HFF-Myc (cell line): ENCODE measurements around the gene MPZL3.
"Not testable (repeated sequence)": the region's sequence is repeated elsewhere in the genome, so short reads cannot be mapped to it uniquely, and the experiment has no call there.

Experiments used
- DNase-seq: peaks from one replicate; pipeline ENCODE4 v3.0.0-alpha.2; 2011; ENCODE audit warnings: low read depth; ENCODE audit errors: extremely low read depth
- H3K4me3 ChIP-seq: replicated peaks from 2 replicates; pipeline ENCODE4 v1.5.1; 2011; ENCODE audit warnings: low read depth, mild to moderate bottlenecking, control low read depth, low read length
- TF ChIP-seq, protein P1 (sequence below): IDR thresholded peaks from 2 replicates; pipeline ENCODE4 v1.5.1; 2012; ENCODE audit warnings: mild to moderate bottlenecking, low read depth, low read length, control low read depth; ENCODE audit errors: missing control alignments

MPZL3 gene

DNA sequence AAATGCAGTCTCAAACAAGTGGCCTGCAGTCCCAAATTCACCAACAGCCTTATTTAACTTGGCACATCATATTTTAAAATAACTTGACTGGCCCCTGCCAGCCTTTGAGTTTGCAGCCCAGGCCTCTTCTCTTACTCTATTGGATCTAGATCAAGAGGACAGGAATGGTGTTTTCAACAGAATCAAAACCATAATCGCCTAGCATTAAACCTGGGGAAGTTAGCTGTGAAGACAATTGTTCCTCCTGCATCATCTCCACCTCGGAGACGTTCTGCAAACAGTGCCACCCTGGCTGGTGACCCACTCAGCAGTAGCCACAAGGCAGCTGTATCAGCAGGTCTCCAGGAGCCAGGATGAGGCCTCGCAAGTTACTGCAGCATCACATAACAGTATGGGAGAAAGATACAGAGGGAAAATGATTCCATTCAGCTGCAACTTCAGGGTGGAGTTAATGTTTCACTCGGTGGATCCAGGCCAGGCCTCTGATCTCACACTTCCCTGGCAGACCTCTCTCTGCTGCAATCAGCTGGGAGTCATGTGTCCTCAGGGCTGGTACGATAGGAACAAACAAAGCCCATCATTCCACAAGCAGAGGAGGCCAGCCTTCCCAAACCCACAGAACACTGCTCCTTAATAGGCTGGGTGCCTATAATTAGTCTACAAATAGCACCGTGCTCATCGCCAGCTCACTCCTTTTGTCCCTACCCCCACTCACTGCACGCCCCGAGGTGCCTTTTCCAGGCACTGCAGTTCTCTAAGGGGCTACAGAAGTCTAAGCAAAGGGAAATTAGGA is 57.1 kb downstream of the MPZL3 start:
- TF ChIP-seq, protein P1, sequence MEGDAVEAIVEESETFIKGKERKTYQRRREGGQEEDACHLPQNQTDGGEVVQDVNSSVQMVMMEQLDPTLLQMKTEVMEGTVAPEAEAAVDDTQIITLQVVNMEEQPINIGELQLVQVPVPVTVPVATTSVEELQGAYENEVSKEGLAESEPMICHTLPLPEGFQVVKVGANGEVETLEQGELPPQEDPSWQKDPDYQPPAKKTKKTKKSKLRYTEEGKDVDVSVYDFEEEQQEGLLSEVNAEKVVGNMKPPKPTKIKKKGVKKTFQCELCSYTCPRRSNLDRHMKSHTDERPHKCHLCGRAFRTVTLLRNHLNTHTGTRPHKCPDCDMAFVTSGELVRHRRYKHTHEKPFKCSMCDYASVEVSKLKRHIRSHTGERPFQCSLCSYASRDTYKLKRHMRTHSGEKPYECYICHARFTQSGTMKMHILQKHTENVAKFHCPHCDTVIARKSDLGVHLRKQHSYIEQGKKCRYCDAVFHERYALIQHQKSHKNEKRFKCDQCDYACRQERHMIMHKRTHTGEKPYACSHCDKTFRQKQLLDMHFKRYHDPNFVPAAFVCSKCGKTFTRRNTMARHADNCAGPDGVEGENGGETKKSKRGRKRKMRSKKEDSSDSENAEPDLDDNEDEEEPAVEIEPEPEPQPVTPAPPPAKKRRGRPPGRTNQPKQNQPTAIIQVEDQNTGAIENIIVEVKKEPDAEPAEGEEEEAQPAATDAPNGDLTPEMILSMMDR: no peak
- no peak overlapping the region for H3K4me3 ChIP-seq
- peak; percentile 25 for DNase-seq

DNA sequence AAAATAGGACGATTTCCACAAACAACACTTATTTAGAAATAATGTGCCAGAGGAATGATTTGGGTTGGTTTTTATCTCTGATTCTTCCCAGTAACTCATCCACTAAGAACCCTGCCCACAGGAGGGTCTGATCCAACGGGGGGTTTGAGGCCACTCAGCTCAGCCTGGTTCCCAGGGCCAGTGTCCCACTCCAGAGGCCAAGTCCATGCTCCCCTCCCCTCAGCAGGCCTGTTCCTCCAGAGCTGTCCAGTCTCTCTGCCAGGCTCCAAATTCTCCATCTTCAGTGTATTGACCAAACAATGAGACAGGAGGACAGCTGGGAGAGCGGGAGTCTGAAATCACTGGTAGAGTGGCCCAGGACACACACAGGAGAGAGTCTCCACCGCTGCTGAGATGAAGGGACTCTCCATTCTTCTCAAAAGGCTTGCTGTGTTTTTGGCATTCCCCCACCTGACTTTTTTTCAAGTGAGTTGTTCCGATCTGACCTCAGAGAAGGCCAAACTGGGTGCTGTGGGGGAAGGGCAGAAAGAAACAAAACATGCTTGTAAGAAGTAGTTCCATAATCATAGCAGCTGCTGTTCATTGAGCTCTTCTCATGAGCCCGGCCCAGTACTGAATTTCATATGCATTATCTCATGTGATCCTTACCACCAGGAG is 58.1 kb downstream of the MPZL3 start:
- TF ChIP-seq, protein P1: no peak
- DNase-seq: no peak
- no peak overlapping the region for H3K4me3 ChIP-seq

DNA sequence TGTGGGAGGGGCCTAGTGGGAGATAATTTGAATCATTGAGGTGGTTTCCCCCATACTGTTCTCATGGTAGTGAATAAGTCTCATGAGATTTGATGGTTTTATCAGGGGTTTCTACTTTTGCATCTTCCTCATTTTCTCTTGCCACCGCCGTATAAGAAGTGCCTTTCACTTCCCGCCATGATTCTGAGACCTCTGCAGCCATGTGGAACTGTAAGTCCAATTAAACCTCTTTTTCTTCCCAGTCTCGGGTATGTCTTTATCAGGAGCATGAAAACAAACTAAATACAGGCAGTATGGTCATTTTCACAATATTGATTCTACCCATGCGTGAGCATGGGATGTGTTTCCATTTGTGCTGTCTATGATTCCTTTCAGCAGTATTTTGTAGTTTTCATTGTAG is 59.3 kb downstream of the MPZL3 start:
- DNase-seq, H3K4me3 ChIP-seq: not testable (repeated sequence)

DNA sequence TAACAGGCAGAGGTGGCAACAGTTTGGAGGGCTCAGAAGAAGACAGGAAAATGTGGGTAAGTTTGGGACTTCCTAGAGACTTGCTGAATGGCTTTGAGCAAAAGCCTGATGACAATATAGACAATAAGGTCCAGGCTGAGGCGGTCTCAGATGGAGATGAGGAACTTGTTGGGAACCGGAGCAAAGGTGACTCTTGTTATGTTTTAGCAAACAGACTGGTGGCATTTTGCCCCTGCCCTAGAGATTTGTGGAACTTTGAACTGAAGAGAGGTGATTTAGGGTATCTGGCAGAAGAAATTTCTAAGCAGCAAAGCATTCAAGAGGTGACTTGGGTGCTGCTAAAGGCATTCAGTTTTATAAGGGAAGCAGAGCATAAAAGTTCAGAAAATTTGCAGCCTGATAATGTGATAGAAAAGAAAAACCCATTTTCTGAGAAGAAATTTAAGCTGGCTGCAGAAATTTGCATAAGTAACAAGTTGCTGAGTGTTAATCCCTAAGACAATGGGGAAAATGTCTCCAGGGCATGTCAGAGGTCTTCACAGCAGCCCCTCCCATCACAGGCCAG is 61.1 kb downstream of the MPZL3 start:
- DNase-seq, H3K4me3 ChIP-seq: not testable (repeated sequence)

DNA sequence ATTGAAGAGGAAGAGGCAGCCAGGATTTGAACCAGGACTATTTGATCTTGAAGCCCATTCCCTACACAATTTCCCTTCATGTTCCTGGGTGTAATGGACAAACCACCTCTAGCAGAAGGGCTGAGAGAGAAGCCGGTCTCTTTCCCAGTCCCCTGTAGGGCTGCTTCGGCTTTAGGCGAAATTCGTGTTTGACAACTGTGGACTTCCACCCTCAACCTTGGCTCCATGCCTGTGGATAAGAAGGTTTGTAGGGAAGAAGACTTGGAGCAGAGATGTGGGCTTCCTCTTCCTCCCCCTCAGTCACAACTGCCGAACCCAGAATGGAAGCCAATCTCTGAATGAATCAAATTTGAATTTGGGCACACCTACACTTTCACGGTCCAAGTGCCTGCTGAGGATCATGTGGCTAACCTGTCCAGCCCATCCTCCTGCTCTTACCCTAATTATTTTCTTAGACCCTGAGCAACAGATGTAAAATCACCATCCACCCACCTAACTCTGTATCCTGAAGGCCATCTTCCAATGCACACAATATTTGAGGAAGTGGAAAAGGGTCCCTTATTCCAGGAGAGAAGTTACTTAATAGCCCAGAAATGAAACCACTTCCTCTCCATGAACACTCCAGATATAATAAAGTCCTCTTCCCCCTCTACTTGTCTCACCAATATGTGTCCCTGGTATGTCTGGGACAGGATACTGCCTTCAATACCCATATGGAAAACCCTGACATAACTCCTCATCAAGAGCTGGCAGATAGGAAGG is 65.6 kb downstream of the MPZL3 start:
- TF ChIP-seq, protein P1: no peak
- no peak overlapping the region for H3K4me3 ChIP-seq

DNA sequence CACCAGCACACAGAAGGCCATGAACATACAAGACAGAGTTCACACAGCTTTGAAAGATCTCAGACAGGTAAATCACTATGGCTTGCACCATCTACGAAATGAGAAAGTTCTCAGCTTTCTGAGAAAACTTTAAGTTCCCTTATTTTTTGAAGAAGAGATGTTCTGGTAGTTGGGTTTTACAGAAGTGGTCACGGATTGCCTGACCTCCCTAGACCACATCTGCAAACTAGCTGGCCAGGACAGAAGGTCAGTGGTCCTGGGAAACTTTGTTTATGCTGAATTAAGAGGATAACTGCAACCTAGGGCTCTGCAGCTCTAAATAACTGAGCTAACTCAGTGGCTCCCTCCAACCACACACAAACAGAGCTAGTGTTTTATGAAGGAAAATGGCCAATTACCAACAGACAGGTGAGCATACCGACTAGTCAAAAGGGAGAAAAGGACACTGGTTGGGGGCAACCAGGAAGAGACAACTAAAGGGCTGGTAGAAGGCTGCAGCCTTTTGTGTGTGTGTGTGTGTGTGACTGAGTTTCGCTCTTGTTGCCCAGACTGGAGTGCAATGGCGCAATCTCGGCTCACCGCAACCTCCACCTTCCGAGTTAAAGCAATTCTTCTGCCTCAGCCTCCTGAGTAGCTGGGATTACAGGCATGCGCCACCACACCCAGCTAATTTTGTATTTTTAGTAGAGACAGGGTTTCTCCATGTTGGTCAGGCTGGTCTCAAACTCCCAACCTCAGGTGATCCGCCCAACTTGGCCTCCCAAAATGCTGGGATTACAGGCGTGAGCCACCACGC is 67.2 kb downstream of the MPZL3 start:
- H3K4me3 ChIP-seq: no peak overlapping the region
- TF ChIP-seq, protein P1: no peak

More for the DNA sequence above, 65.6 kb downstream of the MPZL3 start:
- DNase-seq: no peak

DNA sequence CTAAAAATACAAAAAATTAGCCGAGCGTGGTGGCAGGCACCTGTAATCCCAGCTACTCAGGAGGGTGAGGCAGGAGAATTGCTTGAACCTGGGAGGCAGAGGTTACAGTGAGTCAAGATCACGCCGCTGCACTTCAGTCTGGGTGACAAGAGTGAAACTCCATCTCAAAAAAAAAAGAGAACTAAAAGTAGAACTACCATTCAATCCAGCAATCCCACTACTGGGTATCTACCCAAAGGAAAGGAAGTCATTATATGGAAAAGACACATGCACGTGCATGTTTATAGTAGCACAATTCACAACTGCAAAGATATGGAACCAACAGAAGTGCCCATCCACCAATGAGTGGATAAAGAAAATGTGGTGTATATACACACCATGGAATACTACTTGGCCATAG is 68.5 kb downstream of the MPZL3 start:
- not testable (repeated sequence) for H3K4me3 ChIP-seq, DNase-seq

More for the DNA sequence above, 67.2 kb downstream of the MPZL3 start:
- no peak for DNase-seq

DNA sequence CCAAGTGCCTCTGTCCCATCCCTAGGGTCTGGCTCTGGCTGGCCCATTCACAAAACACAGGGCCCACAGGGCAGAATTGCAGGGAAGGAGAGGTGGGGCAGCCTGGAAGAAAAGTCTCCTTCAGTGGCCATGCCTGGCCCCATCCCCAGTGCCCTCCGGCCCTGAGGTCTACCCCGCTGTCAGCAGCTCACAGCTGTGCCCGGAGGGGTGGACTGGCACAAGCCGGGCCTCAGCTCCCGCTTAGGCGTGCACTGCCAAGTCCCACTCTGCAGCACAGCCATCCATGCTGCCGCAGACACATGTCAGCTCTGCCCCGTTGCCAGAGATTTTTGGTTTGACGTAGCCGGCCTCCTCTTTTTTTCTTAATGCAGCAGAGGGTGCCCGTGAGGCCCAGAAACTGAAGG is 71.9 kb downstream of the MPZL3 start:
- TF ChIP-seq, protein P1: no peak
- no peak for DNase-seq
- no peak overlapping the region for H3K4me3 ChIP-seq
